H1 (cell line): ENCODE results near the gene CNDP2. TPM values are rescaled to one million over a fixed set of nuclear protein-coding genes. Genes with fewer than 3 reads are reported as not detected.

Experiments used
- GTF2F1 ChIP-seq: IDR thresholded peaks from 2 replicates; pipeline ENCODE4 v1.6.1; 2012; ENCODE audit warnings: low read depth, low read length, improper control_type of control experiment, borderline replicate concordance
- polyA plus RNA-seq, 7 experiments: library from polyadenylated mRNA; depleted of rRNA in 3 of 7; stranded (reverse) in 5 of 7; unstranded in 2 of 7; fragments of >200 nt in 5 of 7; fragments of 200-250 nt in 2 of 7; gene quantifications; 1 replicate in 5 of 7; 2 replicates in 1 of 7; 4 replicates in 1 of 7; pipeline versions ENCODE4 v1.2.1 to v1.2.3, GENCODE V29; 2011 to 2013; ENCODE audit warnings: missing spikeins in 2 of 7, mixed read lengths in 2 of 7
- total RNA-seq: library from RNA; stranded (reverse); fragmentation: NEBNext Ultra II Directional; extraction: Animal tissue kit (Norgen Biotek cat#: 25700); gene quantifications from 2 replicates; pipeline ENCODE4 v1.2.1, GENCODE V29; 2021
- TF ChIP-seq, protein P1 (sequence below): fragments of 300-600 bp; sonication (generic); IDR thresholded peaks from 2 replicates; pipeline ENCODE4 v1.7.1; 2012; ENCODE audit warnings: low read length, moderate library complexity, mild to moderate bottlenecking, inconsistent platforms; ENCODE audit not compliant: insufficient replicate concordance

The CNDP2 gene
- total and polyA plus RNA-seq, 2 of the 8 experiments (the other 6 are each of a cell fraction or from before 2014, with no cell fraction given), result 71.8 to 243 TPM

DNA sequence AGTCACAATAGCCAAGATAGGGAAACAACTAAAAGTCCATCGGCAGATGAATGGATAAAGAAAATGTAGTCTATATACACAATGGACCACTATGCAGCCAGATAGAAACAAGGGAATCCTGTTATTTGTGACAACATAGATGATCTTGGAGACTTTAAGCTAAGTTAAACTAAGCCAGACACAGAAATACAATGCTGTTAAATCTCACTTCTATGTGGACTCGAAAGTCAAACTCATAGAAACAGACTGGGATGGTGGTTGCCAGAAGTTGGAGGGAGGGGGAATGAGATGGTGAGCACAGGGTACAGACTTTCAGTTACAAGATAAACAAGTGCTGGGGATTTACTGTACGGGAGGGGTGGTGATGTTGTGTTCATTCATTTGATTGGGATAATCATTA, 32.8 kb downstream of the CNDP2 start (continued):
- TF ChIP-seq, protein P1, sequence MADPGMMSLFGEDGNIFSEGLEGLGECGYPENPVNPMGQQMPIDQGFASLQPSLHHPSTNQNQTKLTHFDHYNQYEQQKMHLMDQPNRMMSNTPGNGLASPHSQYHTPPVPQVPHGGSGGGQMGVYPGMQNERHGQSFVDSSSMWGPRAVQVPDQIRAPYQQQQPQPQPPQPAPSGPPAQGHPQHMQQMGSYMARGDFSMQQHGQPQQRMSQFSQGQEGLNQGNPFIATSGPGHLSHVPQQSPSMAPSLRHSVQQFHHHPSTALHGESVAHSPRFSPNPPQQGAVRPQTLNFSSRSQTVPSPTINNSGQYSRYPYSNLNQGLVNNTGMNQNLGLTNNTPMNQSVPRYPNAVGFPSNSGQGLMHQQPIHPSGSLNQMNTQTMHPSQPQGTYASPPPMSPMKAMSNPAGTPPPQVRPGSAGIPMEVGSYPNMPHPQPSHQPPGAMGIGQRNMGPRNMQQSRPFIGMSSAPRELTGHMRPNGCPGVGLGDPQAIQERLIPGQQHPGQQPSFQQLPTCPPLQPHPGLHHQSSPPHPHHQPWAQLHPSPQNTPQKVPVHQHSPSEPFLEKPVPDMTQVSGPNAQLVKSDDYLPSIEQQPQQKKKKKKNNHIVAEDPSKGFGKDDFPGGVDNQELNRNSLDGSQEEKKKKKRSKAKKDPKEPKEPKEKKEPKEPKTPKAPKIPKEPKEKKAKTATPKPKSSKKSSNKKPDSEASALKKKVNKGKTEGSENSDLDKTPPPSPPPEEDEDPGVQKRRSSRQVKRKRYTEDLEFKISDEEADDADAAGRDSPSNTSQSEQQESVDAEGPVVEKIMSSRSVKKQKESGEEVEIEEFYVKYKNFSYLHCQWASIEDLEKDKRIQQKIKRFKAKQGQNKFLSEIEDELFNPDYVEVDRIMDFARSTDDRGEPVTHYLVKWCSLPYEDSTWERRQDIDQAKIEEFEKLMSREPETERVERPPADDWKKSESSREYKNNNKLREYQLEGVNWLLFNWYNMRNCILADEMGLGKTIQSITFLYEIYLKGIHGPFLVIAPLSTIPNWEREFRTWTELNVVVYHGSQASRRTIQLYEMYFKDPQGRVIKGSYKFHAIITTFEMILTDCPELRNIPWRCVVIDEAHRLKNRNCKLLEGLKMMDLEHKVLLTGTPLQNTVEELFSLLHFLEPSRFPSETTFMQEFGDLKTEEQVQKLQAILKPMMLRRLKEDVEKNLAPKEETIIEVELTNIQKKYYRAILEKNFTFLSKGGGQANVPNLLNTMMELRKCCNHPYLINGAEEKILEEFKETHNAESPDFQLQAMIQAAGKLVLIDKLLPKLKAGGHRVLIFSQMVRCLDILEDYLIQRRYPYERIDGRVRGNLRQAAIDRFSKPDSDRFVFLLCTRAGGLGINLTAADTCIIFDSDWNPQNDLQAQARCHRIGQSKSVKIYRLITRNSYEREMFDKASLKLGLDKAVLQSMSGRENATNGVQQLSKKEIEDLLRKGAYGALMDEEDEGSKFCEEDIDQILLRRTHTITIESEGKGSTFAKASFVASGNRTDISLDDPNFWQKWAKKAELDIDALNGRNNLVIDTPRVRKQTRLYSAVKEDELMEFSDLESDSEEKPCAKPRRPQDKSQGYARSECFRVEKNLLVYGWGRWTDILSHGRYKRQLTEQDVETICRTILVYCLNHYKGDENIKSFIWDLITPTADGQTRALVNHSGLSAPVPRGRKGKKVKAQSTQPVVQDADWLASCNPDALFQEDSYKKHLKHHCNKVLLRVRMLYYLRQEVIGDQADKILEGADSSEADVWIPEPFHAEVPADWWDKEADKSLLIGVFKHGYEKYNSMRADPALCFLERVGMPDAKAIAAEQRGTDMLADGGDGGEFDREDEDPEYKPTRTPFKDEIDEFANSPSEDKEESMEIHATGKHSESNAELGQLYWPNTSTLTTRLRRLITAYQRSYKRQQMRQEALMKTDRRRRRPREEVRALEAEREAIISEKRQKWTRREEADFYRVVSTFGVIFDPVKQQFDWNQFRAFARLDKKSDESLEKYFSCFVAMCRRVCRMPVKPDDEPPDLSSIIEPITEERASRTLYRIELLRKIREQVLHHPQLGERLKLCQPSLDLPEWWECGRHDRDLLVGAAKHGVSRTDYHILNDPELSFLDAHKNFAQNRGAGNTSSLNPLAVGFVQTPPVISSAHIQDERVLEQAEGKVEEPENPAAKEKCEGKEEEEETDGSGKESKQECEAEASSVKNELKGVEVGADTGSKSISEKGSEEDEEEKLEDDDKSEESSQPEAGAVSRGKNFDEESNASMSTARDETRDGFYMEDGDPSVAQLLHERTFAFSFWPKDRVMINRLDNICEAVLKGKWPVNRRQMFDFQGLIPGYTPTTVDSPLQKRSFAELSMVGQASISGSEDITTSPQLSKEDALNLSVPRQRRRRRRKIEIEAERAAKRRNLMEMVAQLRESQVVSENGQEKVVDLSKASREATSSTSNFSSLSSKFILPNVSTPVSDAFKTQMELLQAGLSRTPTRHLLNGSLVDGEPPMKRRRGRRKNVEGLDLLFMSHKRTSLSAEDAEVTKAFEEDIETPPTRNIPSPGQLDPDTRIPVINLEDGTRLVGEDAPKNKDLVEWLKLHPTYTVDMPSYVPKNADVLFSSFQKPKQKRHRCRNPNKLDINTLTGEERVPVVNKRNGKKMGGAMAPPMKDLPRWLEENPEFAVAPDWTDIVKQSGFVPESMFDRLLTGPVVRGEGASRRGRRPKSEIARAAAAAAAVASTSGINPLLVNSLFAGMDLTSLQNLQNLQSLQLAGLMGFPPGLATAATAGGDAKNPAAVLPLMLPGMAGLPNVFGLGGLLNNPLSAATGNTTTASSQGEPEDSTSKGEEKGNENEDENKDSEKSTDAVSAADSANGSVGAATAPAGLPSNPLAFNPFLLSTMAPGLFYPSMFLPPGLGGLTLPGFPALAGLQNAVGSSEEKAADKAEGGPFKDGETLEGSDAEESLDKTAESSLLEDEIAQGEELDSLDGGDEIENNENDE, result no peak
- TF ChIP-seq GTF2F1, result no peak
- TF ChIP-seq, all 59 proteins: peak for 0
